Measurements from ENCODE around the gene ARHGEF16.

DNA sequence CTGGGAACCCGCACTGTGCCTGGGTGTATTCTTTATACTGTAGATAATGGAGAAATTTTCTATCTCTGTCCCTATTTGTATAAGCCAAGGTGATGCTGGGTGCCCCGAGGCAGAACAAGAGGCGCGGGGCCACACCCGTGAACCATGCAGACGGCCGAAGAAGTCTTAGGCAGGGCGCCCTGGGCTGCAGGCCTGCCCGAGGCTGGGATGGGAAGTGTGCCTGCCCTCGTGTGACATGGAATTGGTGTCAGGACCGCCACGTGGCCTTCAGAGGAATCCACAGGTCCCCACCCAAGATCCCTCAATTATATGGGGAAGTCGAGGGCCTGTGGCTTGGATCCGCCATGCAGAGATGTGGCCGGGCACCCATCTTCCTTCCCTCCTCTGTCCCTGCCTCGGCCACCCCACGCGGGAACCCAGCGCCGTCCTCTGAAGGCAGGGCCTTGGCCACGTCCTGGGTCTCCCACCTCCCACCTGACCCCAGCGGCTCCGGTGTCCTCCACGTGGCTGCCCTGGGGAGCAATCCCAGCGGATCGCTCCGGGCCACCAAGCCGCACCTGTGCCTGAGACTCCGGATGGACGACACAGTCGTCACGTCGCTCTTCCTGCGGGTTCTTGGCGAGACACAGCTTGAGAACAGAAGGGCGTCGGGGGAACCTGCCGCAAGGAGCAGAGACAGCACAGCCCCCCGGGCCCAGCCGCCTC is 19.9 kb upstream of the ARHGEF16 start:
- no peak for TF ChIP-seq EZH2 (IDR thresholded peaks at IDR 0.05; ENCODE audit: borderline replicate concordance, low read length)
- TF ChIP-seq, protein P1, sequence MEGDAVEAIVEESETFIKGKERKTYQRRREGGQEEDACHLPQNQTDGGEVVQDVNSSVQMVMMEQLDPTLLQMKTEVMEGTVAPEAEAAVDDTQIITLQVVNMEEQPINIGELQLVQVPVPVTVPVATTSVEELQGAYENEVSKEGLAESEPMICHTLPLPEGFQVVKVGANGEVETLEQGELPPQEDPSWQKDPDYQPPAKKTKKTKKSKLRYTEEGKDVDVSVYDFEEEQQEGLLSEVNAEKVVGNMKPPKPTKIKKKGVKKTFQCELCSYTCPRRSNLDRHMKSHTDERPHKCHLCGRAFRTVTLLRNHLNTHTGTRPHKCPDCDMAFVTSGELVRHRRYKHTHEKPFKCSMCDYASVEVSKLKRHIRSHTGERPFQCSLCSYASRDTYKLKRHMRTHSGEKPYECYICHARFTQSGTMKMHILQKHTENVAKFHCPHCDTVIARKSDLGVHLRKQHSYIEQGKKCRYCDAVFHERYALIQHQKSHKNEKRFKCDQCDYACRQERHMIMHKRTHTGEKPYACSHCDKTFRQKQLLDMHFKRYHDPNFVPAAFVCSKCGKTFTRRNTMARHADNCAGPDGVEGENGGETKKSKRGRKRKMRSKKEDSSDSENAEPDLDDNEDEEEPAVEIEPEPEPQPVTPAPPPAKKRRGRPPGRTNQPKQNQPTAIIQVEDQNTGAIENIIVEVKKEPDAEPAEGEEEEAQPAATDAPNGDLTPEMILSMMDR (conservative IDR thresholded peaks at IDR 0.05 in 1 of 2, IDR thresholded peaks at IDR 0.05 in 1 of 2; ENCODE audit: extremely low read depth in 1 of 2, insufficient read depth in 1 of 2, low read depth in 1 of 2, low read length in 2 of 2), result no peak
